HG02623 (cell line): Measurements from ENCODE around the gene DCAF6.
A peak's percentile ranks its signal among the peaks of the same experiment; 100 is the strongest.

Experiments
- ATAC-seq: cut with Tn5 transposase; IDR thresholded peaks from one replicate; pipeline ENCODE4 v1.9.1; 2021; ENCODE audit warnings: moderate library complexity; ENCODE audit not compliant: unreplicated experiment

Gene DCAF6

DNA sequence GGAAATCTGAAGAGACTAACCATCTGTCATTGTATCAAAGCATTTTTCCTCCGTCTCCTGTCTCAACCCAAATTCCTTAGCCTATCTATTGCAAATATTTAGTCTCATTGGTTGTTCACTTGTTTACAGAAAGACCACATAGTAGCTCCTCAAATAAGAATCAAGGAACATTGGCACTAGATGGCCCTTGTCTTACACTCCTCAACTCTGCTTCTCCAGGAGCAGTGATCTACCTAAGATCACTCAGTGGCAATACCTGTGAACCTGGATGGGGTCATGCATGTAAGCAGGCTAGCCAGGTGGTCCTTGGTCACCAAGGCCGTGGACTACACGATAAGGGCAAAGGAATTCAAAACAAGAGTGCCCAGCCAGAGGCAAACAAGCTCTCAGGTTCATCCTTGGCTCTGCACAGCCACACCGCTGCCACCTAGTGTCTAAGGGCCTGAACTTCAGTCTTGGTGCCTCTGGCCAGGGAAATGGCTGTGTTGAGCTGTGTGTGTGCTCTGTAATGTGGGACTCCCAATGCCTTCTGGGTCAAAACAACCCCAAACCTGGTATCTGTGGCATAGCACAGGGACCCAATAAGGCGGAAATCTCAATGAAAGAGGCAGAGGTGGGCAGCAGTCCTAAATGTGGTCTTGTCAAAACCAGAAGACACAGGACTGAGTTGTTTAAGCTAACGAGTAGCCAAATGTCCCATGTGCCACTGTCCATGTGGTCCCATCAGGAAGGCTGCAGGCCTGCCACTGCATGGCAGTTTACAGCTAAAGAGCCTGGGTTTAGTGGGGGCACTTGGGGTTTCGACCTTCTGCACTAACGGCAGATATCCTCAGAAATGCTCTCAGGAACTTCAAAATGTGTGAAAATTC lies 145.8 kb downstream of the DCAF6 start:
- peak; percentile 74 for ATAC-seq

DNA sequence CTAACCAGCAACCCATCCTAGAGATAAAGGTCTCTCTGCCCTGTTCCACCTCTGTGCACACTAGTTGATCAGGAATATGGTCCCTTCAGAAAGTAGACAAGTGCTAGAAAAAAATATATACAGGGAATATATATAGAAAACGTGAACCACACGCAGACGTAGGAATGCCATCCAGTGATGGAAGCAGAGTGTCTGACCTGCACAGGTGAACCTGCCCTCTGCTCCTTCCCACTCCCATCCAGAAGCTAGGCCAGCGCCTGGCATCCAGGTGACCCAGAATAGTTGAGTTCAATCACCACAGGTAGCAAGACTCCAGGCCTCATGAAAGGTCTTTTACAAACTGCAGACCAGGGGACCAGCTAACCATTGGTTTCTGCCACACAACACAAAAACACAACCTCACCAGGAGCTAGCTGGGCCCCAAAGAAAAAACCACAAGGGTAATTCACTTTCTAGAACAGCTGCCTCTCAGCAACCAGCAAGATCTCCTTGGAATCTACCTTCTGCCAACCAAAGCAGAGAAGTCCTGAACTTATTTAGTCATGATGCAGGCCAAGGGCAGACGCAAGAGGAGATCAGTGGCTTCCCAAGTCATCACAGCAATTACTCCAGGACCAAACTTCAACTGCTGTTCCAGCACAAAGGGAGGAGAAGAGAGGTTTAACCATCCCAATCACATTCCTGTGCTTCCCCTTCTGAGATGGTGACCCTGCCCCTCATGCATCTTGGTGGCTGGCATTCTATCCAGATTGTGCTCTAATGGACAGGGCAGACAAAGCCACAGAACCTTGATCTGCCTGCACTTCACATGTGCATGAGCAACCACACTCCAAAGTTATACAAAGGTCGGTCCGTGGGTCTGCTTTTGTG lies 147.2 kb downstream of the DCAF6 start:
- no peak for ATAC-seq

DNA sequence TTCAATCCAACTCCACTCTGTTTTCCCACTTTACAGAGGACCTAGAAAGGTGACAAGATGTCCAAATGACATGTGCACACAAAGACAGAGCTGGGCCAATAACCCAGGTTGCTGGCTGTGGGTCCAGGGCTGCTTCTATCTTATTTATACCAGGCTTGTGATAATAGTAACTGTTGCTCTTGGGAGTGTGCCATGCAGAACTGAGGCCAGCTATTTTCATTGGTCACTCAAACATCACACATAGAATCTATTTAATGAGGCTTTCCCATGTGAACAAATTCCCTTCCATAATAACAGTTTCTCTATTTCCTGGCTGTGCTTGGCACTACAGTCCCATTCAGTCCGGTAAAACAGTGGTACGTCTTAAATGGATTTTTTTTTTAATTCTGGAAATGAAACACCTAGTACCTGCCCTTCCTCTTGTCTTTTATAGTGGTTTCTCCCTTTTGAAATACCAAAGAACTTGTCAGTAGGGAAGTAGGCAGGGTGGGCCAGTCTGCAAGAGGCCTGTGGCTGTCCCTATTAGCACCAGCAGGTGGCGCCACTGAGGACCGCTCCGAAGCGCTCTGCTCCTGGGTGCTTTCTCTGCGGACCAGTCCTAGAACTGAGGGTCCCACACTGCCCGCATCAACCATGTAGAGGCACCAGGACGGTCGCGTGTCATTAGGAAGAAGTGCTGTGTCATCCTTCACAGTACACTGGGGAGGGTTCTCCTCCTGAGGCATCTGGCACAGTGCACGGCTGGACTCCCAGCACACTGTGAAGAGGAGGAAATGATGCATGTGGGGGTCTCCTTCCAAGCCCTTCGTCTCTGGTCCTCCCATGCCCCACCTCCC lies 148.1 kb downstream of the DCAF6 start:
- no peak for ATAC-seq

DNA sequence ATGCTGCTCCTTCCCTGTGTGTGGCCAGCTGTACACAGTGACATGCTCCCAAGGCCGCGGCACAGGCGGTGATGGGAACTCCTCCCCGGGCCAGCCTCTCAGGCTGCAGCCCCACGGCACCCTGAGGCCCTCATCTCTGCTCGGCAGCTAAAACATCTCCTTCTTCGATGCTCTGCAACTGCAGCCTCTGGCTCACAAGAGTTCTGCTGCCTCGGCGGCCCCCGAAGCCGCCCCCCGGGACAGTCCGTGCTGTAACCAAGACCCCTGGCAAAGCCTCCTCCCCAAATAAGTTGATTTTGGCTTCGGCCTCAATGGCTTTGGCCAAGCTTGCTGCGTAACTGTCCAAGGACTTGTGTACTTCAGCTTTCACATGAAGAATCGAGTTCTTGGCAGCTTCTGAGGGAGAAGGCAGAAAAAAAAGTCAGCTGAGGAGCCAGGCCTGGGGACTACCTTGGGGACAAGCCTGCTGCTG lies 149.0 kb downstream of the DCAF6 start:
- ATAC-seq, result no peak

DNA sequence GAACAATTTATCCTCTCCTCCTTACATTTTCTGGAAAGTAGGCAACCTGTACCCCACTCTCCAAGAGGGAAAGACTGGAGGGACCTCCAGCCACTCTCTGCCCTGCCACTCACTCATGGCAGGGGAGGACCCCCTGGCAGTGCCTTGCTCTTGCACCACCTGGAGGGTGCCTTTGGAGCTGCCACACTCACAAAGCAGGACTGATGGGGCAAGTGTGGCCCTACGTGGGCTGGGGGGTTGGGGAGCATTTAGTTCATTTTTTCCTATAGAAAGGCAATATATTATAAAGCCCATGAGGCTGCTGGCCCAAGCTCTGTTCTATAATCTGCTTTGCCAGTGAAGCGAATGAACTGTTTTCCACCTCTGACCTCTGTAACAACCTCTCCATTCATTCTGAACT lies 150.0 kb downstream of the DCAF6 start:
- no peak for ATAC-seq

DNA sequence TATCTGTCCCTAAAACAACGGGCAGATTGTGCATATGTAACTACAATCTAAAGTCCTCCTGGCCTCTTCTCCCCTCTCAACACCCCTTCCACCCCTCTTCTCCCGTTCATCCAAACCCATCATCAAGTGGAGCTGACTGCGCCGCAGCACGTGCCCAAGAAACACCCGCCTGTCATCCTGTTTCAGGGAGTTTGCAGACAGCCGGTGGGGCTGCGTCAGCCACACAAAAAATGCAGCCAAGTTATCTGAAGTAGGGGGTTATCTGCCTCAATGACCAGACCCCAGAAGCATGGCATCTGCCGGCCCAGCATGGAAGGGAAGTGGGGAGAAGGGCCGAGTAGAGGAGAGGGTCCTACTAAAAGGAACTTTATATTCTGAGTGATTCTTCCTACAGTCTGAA lies 151.2 kb downstream of the DCAF6 start:
- no peak for ATAC-seq

DNA sequence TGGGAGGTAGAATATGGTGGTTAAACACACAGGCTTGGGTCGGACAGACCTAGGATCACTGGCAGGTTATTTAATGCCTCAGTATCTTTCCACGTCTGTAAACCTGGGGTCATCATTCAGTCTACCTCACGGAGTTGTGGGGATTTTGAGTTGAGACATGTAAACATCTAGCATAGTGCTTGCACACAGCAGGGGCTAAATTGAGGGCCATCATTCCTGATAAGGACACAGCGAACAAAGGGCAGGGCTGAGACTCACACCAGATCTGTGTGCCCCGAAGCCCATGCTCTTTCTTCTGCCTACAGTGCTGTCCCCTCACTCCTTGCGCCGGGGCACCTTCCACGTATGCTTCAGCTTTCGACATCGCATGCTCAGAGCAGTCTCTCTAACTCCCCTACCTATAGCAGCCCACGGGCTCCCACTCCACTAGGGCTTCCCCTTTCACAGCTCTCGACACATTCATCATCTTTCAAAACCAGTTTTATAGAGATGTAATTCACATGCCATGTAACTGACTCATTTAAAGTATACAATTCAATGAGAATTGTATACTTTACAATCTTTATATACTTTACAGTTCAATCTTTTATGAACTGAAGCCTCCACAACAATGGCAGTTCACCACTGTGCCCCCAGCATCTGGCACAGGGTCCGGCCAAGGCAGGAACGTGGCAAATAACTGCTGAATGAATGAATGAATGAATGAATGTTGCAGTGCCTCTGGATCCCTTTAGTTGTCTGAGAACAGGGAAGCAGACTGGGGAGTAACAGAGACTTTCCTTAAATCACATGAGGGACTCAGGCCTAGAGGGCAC lies 152.2 kb downstream of the DCAF6 start:
- no peak for ATAC-seq

DNA sequence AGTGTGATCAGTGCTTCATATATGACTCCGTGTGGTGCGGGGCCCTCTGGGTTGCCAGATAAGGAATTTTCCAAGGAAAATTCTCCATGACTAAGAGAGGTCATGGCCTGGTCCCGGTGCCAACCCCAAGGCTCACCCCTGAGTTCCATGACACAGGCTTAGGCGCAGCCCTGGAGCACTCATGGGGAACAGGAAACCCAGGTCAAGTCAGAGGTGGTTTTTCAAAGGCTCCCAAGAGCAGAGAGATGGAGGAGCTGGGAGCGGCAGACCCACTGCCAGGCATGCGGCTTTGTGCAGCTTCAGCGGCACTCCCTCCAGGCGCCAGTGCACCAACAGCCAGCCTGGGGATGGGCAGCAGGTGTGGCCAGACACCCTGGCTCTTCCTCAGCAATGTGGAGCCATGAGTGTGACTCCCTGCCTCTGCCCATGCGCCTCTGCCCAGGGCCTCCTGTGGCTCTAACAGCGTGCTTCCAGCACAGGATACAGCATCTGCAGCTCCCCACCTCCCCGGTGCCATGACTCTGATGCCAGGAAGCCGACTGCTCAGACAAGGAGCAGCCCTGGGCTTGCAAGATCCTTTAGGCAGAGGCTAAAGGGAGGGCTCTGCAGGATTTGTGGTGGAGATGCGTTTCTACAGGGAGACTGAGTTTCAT lies 153.0 kb downstream of the DCAF6 start:
- no peak for ATAC-seq

DNA sequence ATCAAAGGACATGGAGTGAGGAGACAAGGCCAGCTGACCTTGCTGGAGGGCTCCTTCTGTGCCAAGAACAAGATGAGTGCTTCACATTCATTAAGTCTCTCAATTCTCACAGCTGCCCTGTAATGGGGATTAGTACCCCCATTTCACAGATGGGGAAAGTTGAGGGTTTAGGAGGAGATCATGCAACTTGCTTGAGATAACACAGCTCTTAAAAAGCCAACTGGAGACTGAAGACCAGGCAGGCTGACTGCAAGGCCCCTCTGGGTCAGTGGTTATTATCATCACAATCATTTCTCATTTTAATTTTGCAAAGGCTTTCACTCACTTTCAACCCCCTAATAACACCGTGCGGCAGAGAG lies 153.5 kb downstream of the DCAF6 start:
- ATAC-seq, result no peak

DNA sequence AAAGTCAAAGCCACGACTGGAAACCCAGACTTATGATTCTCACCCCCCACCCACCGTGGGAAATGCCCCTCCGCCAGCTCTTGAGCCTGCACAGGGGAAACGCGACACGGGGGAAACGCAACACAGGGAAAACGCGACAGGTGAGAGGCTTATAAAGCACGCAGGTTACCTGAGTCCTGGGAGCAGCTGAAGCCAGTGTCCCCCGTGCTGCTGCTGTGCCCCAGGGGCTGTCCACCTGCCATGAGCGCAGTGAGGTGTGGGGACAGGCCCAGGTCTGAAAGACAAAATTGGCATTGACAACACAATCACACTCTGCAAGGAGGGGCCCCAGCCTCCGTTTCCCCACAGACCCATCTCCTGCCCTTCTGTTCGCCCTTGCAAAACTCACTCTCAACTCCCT lies 153.9 kb downstream of the DCAF6 start:
- no peak for ATAC-seq

DNA sequence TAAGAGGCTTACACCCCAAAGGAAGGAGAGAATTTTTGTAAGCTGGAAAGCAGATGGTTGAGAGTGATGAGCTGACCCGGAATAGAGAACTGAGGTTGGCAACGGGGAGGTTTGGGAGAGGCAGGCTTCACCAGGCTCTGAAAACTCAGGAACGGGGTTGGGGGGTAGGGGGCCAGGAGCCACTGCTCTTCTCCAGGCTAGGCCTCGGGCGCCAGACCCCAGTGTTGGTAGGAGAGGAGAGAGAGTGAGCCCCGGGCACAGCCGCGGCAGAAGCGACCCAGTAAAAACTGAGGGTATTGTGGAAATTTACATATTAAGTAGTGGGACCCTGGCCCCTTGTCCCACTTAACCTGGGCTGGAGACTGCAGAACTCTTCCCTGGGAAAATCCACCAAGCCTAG lies 154.6 kb downstream of the DCAF6 start:
- ATAC-seq, result no peak

DNA sequence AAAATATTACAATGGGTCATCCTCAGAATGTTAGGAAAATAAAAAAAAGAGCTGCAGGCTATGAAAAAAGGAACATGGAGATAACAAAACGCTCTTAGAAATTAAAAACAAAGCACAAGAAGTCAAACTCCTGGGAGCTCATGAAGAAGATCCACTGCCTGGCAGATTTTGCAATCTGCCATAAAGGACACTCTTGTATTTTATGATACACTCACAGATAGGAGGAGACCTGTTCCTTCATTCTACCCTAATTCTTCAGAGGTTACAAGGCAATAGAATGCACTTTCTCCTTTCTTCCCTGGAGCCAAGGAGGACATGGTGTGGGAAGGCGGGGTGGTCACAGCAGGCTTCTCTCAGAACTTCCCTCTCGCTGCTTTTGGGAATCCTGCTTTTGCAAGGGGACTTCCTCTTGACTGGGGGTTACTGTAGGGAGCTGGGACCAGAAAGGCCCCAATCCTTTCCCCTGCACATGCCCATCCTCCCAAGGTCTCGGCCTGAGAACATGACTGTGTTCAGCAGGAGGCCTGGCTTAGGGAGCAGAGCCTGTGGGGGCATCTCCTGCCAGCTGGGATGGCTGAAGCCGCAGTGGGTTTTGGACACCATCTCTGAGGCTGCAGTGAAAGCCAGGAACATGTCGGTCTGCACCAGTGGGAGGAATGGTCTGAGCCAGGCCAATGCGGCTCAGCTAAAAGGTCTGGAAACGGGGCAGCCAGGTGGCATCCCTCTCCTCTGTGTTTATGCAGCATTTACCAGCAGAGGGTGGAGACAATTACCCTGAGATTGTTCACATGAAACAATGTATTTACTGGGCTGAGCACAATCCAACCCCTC lies 155.5 kb downstream of the DCAF6 start:
- no peak for ATAC-seq

DNA sequence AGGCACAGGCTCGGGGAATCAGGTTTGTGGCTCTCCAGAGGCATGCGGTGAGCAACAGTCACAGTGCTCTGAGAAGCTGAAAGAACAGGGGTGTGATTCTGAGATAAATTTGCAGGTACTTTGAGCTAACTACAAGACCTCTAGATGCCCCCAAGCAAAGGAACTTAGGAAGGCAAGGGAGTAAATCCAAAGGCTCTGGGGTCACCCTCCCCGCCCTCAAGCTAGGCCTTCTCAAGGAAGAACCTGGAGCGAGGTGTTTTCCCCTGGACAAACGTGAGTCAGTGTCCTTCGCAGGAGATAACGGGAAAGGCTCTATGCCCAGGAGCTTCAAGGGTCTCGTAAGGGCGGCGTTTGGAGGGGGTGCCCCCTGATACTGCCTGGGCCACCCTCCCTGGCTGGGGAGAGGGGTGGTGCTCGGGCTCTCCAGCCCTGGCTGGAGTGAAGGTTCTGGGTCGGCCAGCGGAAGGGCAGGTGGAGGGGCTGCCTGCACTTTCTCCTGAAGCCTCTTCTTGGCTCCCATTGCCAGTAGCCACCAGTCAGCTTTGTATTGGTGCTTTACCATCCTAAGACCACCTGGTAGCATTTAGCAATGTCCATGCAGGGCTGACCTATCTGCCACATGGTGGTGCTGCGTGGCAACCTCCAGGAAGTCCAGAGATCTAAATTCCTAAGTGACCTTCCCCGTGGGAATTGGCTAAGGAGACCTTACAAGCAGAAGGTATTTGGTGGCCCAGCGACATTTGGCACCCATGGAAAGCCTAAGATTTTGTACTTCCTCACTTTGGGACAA lies 156.3 kb downstream of the DCAF6 start:
- ATAC-seq, result no peak

DNA sequence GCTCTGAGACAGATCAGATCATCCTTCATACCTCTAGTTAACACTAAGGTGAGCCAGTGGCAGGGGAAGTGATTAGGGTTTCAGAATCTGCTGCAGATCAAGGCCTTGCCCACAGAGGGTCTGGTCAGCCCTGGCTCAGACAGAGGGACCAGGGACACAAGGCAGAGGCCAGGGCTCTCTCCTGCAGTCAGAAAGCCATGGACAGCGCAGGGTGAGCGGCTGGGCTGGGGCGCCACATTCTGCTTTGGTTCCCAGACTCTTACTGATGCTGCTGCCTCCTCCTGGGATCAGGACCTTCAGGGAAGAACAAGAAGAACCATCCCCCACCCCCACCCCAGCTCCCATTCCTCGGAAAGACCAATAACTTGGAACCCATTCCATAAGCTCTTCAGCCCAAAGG lies 157.1 kb downstream of the DCAF6 start:
- ATAC-seq, result no peak

DNA sequence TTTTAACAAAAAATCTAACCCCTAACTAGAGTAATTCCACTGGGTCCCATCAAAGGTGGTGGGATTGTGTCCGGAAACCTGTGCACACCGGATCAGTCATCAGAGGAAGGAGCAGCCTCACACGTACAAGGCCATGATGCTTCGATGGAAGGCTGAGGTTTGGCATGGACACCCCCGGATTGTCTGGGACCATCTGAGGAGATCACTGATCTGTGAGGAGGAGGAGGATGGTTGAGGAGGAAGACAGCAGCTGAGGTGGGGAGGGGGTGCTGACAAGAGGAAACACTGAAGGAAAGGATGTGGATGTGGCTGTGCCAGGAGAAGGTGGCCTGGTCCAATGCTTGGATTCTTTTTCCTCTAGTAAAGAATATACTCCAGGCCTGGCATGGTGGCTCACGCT lies 159.0 kb downstream of the DCAF6 start:
- ATAC-seq, result no peak

DNA sequence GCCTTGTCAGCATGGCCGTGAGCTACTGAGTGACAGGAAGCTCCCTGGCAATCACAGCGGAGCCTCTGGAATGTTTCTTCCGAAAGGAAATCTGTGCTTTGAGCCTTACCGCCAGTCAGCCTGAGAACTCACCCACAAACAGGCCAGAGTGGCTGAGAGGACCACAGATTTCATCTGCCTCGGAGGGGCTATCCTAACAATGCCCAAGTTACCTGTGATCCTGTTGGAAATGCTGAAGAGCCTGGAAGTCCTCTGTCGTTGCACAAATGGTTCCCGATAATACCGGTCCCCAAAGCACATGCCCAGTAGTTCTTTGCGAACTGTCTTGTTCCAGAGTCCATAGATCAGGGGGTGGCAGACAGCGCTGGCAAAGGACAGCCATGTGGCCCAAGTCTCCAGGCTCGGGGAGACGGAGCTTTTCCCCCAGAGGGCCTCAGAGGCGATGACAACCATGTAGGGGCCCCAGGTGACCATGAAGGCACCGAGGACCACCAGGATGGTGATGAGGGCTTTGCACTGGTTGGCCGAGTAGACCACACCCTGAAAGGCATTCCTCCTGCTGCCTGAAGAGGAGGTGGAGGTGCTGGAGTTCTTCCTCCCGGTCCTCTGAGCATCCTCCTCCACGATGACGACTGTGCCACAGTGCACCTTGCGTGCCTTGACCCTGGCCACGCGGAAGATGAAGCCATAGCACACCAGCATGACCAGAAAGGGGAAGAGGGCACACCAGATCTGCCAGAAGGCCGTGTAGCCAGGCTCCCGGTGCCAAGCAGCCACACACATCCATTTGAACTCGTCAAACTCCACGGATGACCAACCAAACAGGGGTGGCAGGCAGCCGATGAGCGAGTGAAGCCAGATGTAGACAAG lies 160.0 kb downstream of the DCAF6 start:
- no peak for ATAC-seq

DNA sequence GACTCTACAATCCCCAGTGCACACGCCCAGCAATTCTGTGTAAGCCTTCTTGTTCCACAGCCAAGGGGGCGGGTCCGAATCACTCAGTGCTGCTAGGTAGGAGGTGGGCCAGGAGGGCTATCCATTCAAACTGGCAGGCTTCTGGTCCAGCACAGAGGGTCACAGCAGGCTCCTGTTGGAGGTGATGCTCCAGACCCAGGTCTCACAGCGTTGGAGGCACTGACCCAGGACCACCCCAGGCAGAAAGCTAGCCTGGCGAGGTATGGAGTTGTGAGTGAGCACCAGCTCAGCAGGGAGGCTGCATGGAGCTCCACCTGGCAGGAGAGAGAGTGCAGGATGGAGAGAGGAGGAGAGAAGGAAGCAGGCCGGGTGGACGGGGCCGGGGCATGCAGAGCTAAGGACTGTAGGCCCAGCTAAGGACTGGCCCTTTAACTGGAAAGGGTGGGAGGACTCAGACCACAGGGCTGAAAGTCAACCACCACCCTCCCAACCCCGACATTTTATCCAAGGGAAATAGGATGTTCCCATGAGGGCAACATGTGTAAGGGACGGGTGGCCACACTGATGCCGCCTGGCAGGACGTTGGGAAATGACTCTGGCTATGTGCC lies 161.5 kb downstream of the DCAF6 start:
- ATAC-seq, result no peak
